Measurements from ENCODE around the gene CDK5RAP2.

GRCh38 chr9:120438836-120439546, 141.0 kb downstream of the CDK5RAP2 start:
- TF ChIP-seq CTCF (conservative IDR thresholded peaks at IDR 0.05) (peak; percentile 62), ZFX (IDR thresholded peaks at IDR 0.05) (no peak)

Data from C4-2B (cell line).